ENCODE data around the gene UPK3A. TPM values are rescaled to one million over a fixed set of nuclear protein-coding genes. Genes with fewer than 3 reads are reported as not detected.

The UPK3A gene
- total and polyA plus RNA-seq, 2 of the 8 experiments (the other 6 are each of a cell fraction or from before 2014, with no cell fraction given) = 0.35 to 1.7 TPM

DNA sequence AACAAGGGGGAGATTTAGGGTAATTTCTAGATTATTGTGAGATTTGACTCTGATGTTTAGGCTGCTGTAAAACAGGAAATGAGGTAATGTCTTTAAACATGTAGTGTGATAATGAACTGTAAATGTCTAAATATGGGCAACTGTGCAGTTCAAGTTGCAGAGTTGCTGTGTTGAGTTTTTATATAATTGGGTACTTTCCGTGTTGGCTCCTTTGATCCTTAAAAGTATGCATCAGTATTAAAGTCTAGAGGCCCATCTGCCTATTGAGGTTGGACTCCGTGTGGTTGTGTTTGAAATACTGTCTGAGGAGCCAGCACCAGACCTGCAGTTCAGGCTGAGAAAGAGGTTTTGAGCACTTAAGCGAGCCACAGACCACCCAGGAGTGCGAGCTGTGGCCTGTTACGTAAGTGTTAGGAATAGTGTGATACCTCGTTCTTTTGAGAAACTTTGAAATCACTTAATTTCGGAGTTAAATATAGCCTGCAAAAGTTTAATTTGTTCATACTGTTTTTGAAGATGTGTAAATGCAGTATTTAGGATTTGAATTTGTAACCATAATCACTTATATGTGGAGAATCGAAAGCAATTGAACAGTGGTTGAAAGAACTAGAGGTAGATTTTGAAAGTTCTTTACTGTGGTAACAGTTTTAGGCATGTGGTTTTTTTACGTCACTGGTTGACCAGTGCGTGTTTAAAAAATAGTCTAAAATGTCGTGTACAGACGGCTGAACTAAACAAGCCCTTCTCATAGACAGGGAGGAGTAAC is 34.0 kb downstream of the UPK3A start:
- 0 out of 7 replicates have a peak overlapping the region, but pooled peaks of 1 of the 4 experiments have one; percentile 21 for H3K9ac ChIP-seq (replicated peaks in 1 of 4; ENCODE audit: extremely low read depth in 1 of 4, low read depth in 3 of 4, low read length in 3 of 4)
- 95% methylated on average over 12 of the region's 12 CpGs; no CpG with 5 or more reads in 1 of the 2 experiments for WGBS, 2 experiments (ENCODE audit: extremely low coverage in 1 of 2, insufficient coverage in 1 of 2, insufficient read length in 1 of 2, insufficient replicate concordance in 2 of 2, low coverage in 1 of 2, low lambda C conversion rate in 2 of 2, missing lambda C conversion rate in 1 of 2)
- no peak for FAIRE-seq
- TF ChIP-seq SP4 (IDR thresholded peaks at IDR 0.05; ENCODE audit: low read length) (no peak), CHD1 (IDR thresholded peaks at IDR 0.05; ENCODE audit: low read depth, low read length) (no peak), BRCA1 (IDR thresholded peaks at IDR 0.05; ENCODE audit: low read depth, low read length) (no peak), TAF1 (IDR thresholded peaks at IDR 0.05; ENCODE audit: low read depth, low read length) (no peak), USF2 (IDR thresholded peaks at IDR 0.05; ENCODE audit: low read length) (no peak), TEAD4 (IDR thresholded peaks at IDR 0.05; ENCODE audit: low read depth, low read length) (no peak), SAP30 (IDR thresholded peaks at IDR 0.05; ENCODE audit: insufficient read depth, insufficient replicate concordance, low read length) (no peak)
- TF ChIP-seq, protein P1, sequence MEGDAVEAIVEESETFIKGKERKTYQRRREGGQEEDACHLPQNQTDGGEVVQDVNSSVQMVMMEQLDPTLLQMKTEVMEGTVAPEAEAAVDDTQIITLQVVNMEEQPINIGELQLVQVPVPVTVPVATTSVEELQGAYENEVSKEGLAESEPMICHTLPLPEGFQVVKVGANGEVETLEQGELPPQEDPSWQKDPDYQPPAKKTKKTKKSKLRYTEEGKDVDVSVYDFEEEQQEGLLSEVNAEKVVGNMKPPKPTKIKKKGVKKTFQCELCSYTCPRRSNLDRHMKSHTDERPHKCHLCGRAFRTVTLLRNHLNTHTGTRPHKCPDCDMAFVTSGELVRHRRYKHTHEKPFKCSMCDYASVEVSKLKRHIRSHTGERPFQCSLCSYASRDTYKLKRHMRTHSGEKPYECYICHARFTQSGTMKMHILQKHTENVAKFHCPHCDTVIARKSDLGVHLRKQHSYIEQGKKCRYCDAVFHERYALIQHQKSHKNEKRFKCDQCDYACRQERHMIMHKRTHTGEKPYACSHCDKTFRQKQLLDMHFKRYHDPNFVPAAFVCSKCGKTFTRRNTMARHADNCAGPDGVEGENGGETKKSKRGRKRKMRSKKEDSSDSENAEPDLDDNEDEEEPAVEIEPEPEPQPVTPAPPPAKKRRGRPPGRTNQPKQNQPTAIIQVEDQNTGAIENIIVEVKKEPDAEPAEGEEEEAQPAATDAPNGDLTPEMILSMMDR (IDR thresholded peaks at IDR 0.05; ENCODE audit: control extremely low read depth in 1 of 3, insufficient read depth in 1 of 3, low read depth in 1 of 3, low read length in 3 of 3) = no peak

More for the DNA sequence above, 34.0 kb downstream of the UPK3A start:
- no peaks in the 10 kb centered on the region for H3K23me2 ChIP-seq (ENCODE audit: low read depth, low read length)
- H2BK120ac ChIP-seq (replicated peaks; ENCODE audit: low read depth, low read length) = no peak overlapping the region
- H4K8ac ChIP-seq (ENCODE audit: extremely low read depth, insufficient read depth, low read length) = no peak overlapping the region
- peaks cover 0 to 49% of the 10 kb centered on the region in 2 experiments; a peak in 3 of 4 replicates for H3K79me2 ChIP-seq (ENCODE audit: control insufficient read depth in 1 of 2, insufficient read depth in 2 of 2, low read length in 2 of 2)
- H3K14ac ChIP-seq (ENCODE audit: insufficient read length) = no peak overlapping the region
- no peak overlapping the region for H4K5ac ChIP-seq (ENCODE audit: insufficient read length, low read depth, low read length)
- no peaks in the 10 kb centered on the region for H3K27me3 ChIP-seq (replicated peaks in 1 of 4; ENCODE audit: control insufficient read depth in 3 of 4, extremely low read depth in 1 of 4, insufficient read depth in 3 of 4, low read length in 3 of 4)
- ChIA-PET CTCF (ENCODE audit: partially characterized antibody) (interaction anchor here (0.7 to 1.6 kb wide), 7 partner anchors 12 to 153 kb away, joined by 3 to 5 read pairs (median 3); no protein-coding TSS in a partner anchor), POLR2A (ENCODE audit: partially characterized antibody) (interaction anchor here (1.4 kb wide), 1 partner anchor 9 kb away, joined by 5 read pairs; the partner anchor contains the start of gene FAM118A)
- H3K9me3 ChIP-seq (ENCODE audit: insufficient read depth in 2 of 2, low read depth in 1 of 2, low read length in 1 of 2) = no peaks in the 10 kb centered on the region
- H2BK5ac ChIP-seq (ENCODE audit: low read depth, low read length) = no peak overlapping the region
- H3K4me2 ChIP-seq (ENCODE audit: insufficient read depth in 1 of 2, low read depth in 2 of 2, low read length in 2 of 2) = no peak overlapping the region
- H2BK15ac ChIP-seq (ENCODE audit: low read length) = no peak overlapping the region
- peaks cover 0 to 10% (median 3%) of the 10 kb centered on the region in 4 experiments; a peak in 4 of 8 replicates for H3K36me3 ChIP-seq (ENCODE audit: control insufficient read depth in 2 of 4, insufficient read depth in 4 of 4, low read length in 3 of 4)
- no peak overlapping the region for H2BK12ac ChIP-seq (ENCODE audit: low read depth, low read length)
- no peak overlapping the region for H4K91ac ChIP-seq (replicated peaks; ENCODE audit: insufficient read length, low read length)
- H3K18ac ChIP-seq (ENCODE audit: extremely low read depth, low read length) = no peak overlapping the region
- no peak overlapping the region for H2AFZ ChIP-seq (ENCODE audit: low read length)
- no peak overlapping the region for H2BK20ac ChIP-seq (ENCODE audit: low read length)
- no peak overlapping the region for H3K27ac ChIP-seq (ENCODE audit: low read depth, low read length)
- H3K4me1 ChIP-seq (replicated peaks in 1 of 4; ENCODE audit: control insufficient read depth in 3 of 4, insufficient read depth in 4 of 4, low read length in 3 of 4) = no peaks in the 10 kb centered on the region; a peak in 3 of 7 replicates
- H3K4me3 ChIP-seq (ENCODE audit: extremely low read depth in 1 of 4, insufficient read depth in 2 of 4, low read depth in 3 of 4, low read length in 4 of 4) = no peak overlapping the region
- H3K56ac ChIP-seq (replicated peaks; ENCODE audit: insufficient read length, low read depth, low read length) = no peak overlapping the region
- H3K23ac ChIP-seq (ENCODE audit: insufficient read length) = no peak overlapping the region
- no peak overlapping the region for H3K4ac ChIP-seq (replicated peaks; ENCODE audit: insufficient read length, low read depth, low read length)
- no peak for DNase-seq (ENCODE audit: low read depth in 1 of 2, low spot score in 2 of 2)
- no peak overlapping the region for H2AK5ac ChIP-seq (ENCODE audit: low read depth, low read length)
- H3K79me1 ChIP-seq (ENCODE audit: low read depth, low read length) = peaks cover 8% of the 10 kb centered on the region
- H4K20me1 ChIP-seq (replicated peaks in 1 of 2; ENCODE audit: control insufficient read depth in 1 of 2, insufficient read depth in 2 of 2, low read length in 2 of 2) = peaks cover 0 to 12% of the 10 kb centered on the region in 2 experiments
